GM19238 (cell line): ENCODE results near the gene ZNF536.

Experiments used
- DNase-seq: peaks from one replicate; pipeline ENCODE4 v3.0.0; 2011; ENCODE audit warnings: low spot score; ENCODE audit not compliant: insufficient read length

ZNF536 gene

DNA sequence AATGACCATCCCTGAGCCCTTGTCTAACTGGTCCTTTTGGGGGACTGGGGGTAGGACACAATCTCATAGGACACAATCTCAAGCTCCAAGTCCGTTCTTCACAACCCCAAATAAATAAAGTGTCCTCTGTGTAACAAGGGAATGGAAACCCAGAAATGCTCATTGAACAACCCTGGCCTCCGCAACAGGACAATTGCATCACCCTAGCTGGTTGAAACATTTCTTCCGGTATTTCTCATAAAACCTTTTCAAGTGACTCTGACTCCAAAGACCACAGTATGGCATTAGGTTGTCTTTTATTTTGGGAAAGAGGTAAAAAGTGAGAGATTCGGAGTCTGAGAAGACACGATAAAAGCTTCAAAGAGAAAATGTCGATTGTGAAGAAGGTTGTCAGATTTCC is 186.6 kb downstream of the ZNF536 start:
- no peak for DNase-seq

- no peak for DNase-seq
Measured at GRCh38 chr19:30559446-30559845, 187.3 kb downstream of the ZNF536 start.

DNA sequence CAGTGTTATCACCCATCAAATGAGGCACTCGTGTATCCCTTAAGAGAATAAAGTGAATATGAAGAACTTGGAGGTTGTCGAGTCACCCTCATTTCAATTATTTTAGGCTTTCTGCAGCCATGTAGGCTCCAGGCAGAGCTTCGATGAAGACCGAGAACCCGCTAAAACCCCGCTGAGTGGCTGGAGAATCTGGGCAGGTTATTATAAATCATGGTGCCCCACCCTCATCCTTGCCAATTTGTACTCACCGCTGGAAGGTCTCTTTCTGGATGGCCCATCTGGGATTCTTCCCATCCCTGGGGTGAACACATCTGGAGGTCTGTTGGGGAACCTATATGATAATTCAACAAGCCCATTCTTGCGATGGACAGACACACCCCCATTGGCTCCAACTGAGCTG is 190.8 kb downstream of the ZNF536 start:
- DNase-seq: no peak

GRCh38 chr19:30563691-30564090 is 191.5 kb downstream of the ZNF536 start:
- no peak for DNase-seq

DNA sequence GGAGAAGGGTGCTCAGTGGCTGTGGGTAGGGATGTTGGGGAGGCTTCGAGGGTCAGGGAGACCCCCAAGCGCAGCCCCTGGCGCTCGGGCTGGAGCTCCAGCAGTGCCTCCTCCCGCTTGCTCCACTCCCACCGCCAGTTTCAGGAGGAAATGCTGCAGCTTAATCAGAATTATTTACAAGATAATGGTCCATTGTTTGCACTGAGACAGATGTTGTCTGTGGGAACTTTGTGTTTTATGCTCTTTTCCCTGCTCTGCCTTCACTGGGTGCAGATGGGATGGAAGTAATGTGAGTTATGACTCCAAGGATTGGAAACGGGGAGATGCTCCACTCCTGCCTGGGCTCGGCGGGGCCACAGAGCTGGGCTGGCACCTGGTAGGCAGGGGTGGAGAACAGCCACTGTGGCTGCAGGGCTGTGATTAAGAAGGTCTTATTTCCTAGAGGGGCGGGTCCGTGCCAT is 192.4 kb downstream of the ZNF536 start:
- no peak for DNase-seq

GRCh38 chr19:30565636-30566035 is 193.5 kb downstream of the ZNF536 start:
- no peak for DNase-seq

GRCh38 chr19:30566681-30567420 is 194.7 kb downstream of the ZNF536 start:
- DNase-seq: no peak

GRCh38 chr19:30567536-30568232 is 195.5 kb downstream of the ZNF536 start:
- no peak for DNase-seq

GRCh38 chr19:30570194-30570593 is 198.0 kb downstream of the ZNF536 start:
- DNase-seq: no peak

- DNase-seq: no peak
Measured at GRCh38 chr19:30577551-30578105, 205.4 kb downstream of the ZNF536 start.

DNA sequence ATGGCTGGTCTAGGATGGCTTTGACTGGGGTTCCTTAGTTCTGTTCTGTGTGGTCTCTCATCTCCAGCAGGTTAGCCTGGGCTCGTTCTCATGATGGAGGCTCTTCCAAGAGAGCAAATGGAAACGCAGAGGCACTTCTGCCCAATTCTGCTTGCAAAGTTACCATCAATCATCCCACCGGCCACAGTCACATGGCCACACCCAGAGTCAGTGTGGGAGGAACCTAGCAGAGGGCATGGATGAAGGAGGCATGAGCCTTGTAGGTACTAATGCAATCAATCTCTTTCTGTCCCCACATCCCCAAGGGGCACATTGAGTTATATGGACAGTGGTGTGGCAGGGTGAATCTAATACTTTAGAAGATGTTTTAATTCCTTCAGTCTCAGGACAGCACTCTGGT is 207.2 kb downstream of the ZNF536 start:
- DNase-seq: no peak

- no peak for DNase-seq
Measured at GRCh38 chr19:30580673-30581072, 208.5 kb downstream of the ZNF536 start.

- no peak for DNase-seq
Measured at GRCh38 chr19:30584090-30584489, 211.9 kb downstream of the ZNF536 start.

DNA sequence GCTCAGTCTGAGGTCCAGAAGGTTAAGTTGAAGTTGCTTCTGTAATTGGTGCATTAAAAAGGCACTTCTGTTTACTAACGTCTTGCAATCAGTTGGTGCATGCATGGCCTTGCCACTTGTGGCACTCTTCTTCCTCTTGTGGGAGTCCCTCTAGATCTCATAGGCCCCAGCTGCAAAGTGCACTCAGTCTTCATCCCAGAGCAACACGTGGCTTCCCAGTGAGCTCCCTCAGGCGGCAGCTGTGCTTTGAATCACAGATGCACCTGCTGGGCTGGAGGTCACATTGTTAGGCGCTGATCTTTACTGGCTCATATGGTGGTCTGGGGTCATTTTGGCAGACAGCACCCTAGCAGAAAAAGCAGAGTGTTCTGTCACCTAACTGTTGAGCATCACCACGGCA is 215.7 kb downstream of the ZNF536 start:
- no peak for DNase-seq

DNA sequence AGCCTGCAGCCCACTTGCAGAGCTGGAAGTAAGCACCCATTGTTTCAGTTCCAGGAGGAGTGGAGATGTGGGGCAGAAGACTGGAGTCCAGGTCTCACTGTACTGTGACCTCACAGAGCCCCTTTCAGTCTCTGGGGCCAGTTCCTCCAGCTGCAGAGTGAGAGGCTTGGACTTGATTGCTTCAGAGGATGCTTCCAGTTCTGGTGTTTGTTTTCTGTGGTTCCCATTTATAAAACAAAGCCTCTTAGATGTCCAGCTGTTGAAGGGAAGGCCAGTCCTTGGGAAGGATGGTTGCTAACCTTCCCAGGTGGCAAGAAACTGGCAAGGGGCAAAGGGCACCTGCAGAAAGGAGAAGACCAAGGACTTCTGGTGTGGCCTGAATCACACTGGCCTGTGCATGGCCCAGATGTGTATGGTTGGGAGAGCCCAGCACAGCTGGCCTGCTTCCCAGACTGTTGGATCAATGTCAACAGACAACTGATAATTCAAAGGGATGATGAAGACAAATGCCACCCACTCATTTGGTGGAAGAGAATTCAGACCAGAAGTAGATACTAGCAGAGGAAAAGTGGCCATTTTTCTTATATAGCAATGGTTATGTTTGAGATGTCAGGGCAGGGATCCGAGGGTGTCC is 218.5 kb downstream of the ZNF536 start:
- no peak for DNase-seq

DNA sequence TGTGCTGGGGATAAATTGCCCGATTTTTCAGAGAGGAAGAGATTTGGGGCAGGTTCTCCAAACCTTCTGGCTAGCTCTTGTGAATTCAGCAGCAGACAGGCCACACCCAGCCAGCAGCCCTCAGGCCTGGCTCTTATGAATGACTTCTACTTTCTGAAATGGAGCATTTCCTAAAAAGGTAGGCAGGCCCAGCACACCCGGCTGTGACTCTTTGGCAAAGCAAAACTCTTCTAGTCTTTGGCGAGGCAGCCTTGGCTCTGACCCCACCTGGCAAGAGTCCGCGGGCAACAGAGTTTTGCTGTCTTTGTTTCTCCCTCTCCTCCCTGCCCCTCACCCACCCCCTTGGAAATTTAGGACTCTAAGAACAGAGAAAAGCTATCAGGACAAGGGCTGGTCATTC is 221.2 kb downstream of the ZNF536 start:
- no peak for DNase-seq

- DNase-seq: no peak
Measured at GRCh38 chr19:30593975-30594745, 222.0 kb downstream of the ZNF536 start.

GRCh38 chr19:30596268-30596667 is 224.1 kb downstream of the ZNF536 start:
- no peak for DNase-seq

GRCh38 chr19:30596813-30597399 is 224.7 kb downstream of the ZNF536 start:
- DNase-seq: no peak

GRCh38 chr19:30598688-30599087 is 226.5 kb downstream of the ZNF536 start:
- no peak for DNase-seq
